Stimulated activated CD8-positive, alpha-beta memory T cell treated with anti-CD3 and anti-CD28 coated beads, Interleukin-7, amount 100 ng/mL, for 48 hours (primary cell): ENCODE results near the gene CCDC33.

Experiments
- DNase-seq, 2 donors: peaks; one replicate each; pipeline ENCODE4 v3.0.0-alpha.2; 2020; ENCODE audit warnings: low read depth in 1 of 2; ENCODE audit errors: extremely low read depth in 1 of 2

Gene CCDC33

GRCh38 chr15:74376825-74377581 is 140.9 kb downstream of the CCDC33 start:
- no peak for DNase-seq

DNA sequence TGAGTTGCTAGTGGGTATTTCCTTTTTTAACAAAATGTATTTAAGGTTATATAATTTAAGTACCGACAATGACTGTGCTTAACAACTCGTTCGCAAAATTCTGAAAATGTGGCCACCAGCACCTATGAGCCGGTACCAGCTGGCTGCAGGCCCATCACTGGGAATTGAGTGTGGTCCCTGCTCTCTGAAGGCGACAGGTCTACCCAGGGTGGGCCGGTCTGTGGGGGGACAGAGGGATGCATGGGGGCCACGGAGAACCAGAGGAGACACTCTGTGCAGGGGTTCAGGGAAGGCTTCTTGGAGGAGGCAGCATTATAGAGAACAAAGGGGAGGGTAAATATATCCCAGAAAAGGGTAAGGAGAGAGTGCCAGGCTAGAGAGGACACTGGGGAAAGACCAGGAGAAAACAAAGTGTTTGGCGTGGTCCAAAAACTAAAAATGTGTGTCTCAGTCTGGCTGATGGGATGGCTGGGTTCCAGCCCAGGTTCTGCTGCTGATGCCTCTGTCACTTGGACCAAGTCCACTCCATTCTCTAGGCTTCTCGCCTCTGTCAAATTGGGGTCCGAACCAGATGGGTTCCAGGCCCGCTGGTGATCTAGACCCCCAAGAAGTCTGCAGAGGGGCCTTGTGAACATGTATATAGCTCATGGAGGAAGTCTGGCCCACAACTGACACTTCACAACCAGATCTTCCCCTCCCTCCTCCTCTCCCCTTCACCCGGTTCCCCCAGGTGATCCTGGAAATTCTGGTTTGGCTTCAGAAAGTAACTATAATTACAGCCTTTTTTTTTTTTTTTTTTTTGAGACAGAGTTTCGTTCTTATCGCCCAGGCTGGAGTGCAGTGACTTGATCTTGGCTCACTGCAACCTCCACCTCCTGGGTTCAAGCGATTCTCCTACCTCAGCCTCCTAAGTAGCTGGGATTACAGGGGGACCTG is 142.0 kb downstream of the CCDC33 start:
- DNase-seq, result no peak

DNA sequence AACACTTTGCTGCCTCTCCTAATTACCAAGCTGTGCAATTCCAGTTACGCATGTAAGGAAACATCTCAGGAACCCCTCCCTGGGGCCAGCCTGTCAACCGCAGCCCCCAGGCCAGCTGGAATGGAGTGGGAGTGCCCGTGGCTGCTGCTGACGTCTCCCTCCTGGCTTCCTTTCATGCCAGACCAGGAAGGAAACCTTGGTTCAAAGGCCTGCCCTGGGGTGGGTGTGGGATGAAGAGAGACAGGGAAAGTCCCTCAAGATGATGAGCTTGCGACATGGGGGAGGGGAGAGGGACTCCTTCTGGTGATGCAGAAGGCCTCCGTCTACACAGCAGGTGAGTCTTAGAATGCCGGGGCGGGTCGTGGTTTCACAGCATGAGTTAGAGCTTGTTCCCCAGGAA is 142.7 kb downstream of the CCDC33 start:
- peak in 1 of 2 donors; percentile 83 for DNase-seq

DNA sequence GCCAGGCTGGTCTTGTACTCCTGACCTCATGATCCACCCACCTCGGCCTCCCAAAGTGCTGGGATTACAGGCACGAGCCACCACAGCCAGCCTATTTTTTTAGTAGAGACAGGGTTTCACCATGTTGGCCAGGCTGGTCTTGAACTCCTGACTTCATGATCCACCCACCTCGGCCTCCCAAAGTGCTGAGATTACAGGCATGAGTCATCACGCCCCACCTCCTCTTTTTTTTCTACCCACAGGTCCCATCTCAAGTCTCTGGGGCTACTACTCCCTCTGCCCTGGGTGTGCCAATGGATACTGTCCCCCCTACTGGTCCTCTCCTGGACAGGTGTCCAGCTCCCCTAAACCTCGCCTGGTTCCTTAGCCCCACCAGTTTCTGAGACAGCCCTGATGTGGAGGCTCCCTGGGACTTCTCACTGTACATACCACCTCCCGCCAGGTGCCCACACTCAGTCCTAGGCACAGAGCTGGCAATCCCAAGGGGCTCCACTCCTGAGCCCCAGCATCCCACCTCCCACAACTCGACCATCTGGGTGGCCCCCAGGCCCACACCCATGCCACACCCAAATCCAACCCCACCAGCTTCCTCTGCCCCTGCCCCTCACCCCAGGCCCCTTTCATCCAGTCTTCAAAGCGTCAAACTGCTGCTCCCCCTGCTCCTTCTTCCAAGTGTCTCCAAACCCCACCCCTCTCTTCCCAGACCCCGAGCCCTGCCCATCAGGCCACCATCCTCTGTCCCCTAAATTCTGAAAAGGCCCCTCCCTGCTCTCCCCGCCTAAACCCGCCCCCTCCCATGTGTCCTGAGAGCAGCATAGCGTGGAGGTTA is 144.4 kb downstream of the CCDC33 start:
- DNase-seq, result no peak

- DNase-seq, result no peak
These were observed 145.0 kb downstream of the CCDC33 start for GRCh38 chr15:74381190-74381453.

DNA sequence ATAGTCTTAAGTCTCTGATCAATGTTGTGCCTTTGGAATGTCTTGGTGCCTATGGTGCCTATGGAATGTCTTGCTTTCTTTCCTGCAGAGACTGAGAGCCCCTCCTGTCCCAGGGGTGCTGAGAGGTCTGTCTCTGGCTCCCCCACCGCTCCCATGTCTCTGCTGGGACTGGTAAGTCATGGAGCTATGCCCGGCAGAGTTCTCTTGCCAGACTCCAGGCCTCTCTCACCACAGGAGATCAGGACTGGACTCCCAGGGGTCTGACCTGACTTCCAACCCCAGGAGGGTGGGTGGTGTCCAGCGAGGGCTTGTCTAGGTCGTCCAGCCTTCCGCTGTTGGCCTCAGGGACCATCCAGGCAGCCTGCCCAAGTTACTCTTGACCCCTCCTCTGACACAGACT is 145.4 kb downstream of the CCDC33 start:
- DNase-seq, result no peak

DNA sequence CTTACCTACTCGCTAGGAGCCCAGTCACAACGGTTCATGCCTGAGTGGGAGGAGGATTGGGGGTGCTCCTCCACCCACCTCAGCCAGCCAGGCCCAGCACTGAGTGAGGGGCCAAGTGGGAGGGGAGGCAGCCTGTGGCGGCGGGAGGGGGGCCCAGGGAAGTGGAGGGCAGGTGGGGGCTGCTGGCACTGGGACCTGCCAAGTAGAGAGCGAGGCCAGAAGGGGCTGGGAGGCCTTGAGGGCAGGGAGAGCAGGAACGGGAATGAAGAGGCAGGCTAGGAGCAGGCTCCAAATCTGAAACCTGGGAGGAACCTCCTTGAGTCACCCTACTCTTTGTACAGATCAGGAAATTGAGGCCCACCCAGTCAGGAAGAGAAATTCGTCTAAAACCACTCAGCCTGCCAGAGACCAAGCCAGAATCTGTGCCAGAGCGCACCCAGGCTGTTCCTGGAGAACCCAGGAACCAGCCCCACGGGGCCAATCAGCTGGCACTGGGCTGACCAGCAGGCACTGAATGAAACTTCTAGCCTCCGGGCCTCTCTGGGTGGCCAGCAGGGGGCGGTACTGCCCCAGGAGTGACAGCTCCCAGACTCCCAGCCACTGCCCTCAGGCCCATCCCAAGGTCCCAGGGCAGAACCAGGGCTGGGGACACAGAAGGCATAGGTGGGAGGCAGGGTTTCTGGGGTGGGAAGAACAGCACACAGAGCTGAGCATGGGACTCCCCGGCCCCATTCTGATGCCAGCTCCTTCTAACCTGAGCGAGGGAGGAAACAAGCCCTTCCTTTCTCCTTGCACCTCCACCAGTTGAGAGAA is 146.1 kb downstream of the CCDC33 start:
- peak in 1 of 2 donors; percentile 70 for DNase-seq

DNA sequence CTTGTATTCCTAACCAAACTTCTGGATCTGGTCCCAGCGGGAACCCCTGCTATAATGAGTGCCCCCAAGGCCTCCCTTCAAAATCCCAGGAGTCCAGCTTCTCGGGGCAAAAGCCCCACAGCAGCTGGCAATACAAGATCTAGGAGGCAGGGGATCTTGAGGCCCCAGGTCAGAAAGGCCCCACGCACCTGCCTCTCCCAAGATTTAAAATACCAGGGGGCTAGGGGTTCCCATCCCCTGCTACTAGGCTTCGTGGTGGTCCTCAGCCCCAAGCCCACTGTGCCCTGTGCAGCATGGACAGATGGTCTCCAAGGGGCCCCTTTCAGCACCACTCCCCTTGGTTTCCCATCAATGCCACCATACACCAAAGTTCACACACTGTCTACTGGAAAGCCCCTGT is 147.2 kb downstream of the CCDC33 start:
- DNase-seq, result no peak

- peak in 1 of 2 donors; percentile 80 for DNase-seq
These were observed 147.8 kb downstream of the CCDC33 start for GRCh38 chr15:74383695-74384565.

- no peak for DNase-seq
These were observed 148.4 kb downstream of the CCDC33 start for GRCh38 chr15:74384566-74384880.

DNA sequence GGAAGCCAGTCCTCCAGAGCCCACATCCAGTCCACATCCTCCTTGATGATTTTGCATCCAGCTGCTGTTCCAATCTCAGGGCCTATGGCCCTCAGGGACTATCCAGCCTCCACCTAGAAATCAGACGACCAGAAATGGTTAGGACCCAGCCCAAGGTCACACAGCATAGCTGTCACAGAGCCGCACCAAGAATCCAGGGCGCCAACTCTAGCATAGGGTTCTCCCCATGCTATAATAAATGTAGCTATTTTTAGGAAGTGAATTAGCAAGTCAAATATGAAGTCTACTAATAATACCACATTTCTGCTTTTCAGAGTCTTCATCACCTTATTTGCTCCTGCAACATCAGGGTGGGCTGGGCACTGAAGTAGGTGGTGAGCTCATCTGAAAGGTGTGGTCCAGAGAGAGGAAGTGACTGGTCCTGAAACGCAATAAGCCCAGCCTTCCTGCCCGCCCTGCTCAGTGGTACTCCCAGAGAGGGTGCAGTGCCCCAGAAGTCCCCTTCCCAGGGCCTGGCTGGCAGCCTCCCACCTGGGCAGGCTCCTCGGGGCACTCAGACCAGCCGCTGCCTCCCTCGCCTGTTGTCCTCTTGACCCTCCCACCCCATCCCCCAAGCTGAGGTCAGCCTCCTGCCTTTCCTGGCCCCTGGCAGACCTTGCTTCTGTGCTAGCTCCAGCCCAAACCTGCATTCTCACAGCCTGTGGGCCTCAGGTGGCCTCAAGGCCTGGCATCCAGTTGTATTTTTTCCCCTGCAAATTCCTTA is 148.9 kb downstream of the CCDC33 start:
- DNase-seq, result peak in 1 of 2 donors; percentile 77

GRCh38 chr15:74385733-74386132 is 149.6 kb downstream of the CCDC33 start:
- no peak for DNase-seq
